Activated B cell treated with CpG ODN at 0.5 μM for 24 hours (primary cell): ENCODE results near the gene TOMM40L. TPM values are rescaled to one million over a fixed set of nuclear protein-coding genes. Genes with fewer than 3 reads are reported as not detected.

ENCODE experiments used
- ATAC-seq: fragments of 200-7000 bp; cut with Tn5 transposase; one replicate; pipeline ENCODE4 v1.10.0; 2021; ENCODE audit warnings: low read depth, mild to moderate bottlenecking, moderate library complexity
- CTCF ChIA-PET: fragments of 350-600 bp; sonication (Branson Sonifier 250); formaldehyde crosslinking; loops from one replicate; lab custom pipeline; 2021; ENCODE audit warnings: antibody characterized with exemption; lab: Charles Lee
- POLR2A ChIA-PET: fragments of 350-600 bp; sonication (Branson Sonifier 250); formaldehyde crosslinking; loops from one replicate; lab custom pipeline; 2021; ENCODE audit warnings: antibody characterized with exemption; lab: Charles Lee
- DNase-seq: peaks from one replicate; pipeline ENCODE4 v3.0.0; 2022
- H3K27ac Mint-ChIP-seq: one replicate; pipeline ENCODE4 v1.8.0; 2020; ENCODE audit warnings: mixed read lengths
- H3K27me3 Mint-ChIP-seq: one replicate; pipeline ENCODE4 v1.8.0; 2021; ENCODE audit warnings: mixed read lengths
- H3K36me3 Mint-ChIP-seq: one replicate; pipeline ENCODE4 v1.8.0; 2021; ENCODE audit warnings: low read depth, mixed read lengths
- H3K4me1 Mint-ChIP-seq: one replicate; pipeline ENCODE4 v1.8.0; 2021; ENCODE audit warnings: mixed read lengths
- H3K4me3 Mint-ChIP-seq: one replicate; pipeline ENCODE4 v1.8.0; 2020; ENCODE audit warnings: mild to moderate bottlenecking, mixed read lengths
- H3K9me3 Mint-ChIP-seq: one replicate; pipeline ENCODE4 v1.8.0; 2020; ENCODE audit warnings: mixed read lengths
- CTCF ChIP-seq: fragments of 200-600 bp; IDR thresholded peaks from one replicate; pipeline ENCODE4 v1.8.0; 2022; ENCODE audit warnings: antibody characterized with exemption, mild to moderate bottlenecking
- intact Hi-C: fragments of 100-400 bp; cut with micrococcal nuclease; formaldehyde crosslinking; loops from one replicate; pipeline ENCODE4 v1.15.1; 2024
- total RNA-seq: library from RNA; stranded (reverse); gene quantifications from 2 replicates; pipeline ENCODE4 v1.2.3, GENCODE V29; 2022

TOMM40L gene
- total RNA-seq, 1 donor from 2014 or later, result 11.7 TPM

GRCh38 chr1:161201836-161202712 lies 23.8 kb upstream of the TOMM40L start, which contains the start of gene NDUFS2:
Gene NDUFS2, plus strand, starts transcription at chr1:161202367. Its CDS starts 19 bp downstream, at chr1:161202386.
- Mint-ChIP-seq H3K9me3 (no peaks in the 10 kb centered on the region), H3K27ac (peak within 1 kb of the TSS; percentile 94), H3K36me3 (peaks cover 37% of the 10 kb centered on the region), H3K27me3 (no peaks in the 10 kb centered on the region), H3K4me3 (peak within 1 kb of the TSS; percentile 94), H3K4me1 (peaks cover 38% of the 10 kb centered on the region)
- ATAC-seq (peak; percentile 99), DNase-seq (peak; percentile 82)
- no peak for TF ChIP-seq CTCF
- CTCF ChIA-PET, result interaction anchor here (0.9 to 3.0 kb wide), 11 partner anchors 9 to 180 kb away, joined by 3 to 21 read pairs (median 6); partner anchors contain the start of genes APOA2, CFAP126, PPOX and TOMM40L
- intact Hi-C loops, result loop anchor here (1.0 to 2.0 kb wide), 6 partner anchors 16 to 112 kb away; partner anchors contain the start of genes PPOX, SDHC and UFC1
- POLR2A ChIA-PET, result interaction anchor here (0.6 to 3.4 kb wide), 26 partner anchors 9 to 198 kb away, joined by 3 to 43 read pairs (median 8); partner anchors contain the start of genes ARHGAP30, B4GALT3, DEDD and PPOX

DNA sequence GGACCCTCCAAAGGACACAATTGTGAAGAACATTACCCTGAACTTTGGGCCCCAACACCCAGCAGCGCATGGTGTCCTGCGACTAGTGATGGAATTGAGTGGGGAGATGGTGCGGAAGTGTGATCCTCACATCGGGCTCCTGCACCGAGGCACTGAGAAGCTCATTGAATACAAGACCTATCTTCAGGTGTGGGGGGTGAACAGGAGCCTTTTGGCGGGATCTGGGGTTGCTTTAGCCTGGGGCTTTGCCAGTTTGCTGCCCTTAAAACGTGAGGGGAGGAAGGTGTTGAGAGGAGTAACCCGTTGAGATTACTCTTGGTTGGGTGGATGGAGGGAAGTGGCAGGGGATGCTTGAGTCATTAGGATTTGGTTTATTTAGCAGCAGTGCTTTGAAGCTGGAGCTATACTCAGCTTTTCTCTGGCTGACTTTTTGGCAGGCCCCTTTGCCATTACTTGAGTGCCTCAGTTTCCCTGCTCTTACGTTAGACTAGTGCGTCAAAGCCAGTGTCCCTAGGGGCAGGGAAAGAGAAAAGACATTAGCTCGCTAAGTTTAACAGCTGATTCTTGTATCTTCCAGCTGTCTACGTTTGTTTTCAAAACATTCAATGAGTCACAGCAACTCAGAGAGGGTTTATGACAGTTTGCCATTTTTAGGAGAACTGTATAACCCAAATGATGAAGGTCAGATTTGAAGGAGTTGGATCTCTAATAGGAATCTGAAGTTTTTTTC lies 19.3 kb upstream of the TOMM40L start:
- ChIA-PET POLR2A (interaction anchor here (1.0 to 1.8 kb wide), 2 partner anchors 16 to 20 kb away, joined by 3 to 4 read pairs; partner anchors contain the start of gene APOA2), CTCF (interaction anchor here (1.2 kb wide), 1 partner anchor 25 kb away, joined by 5 read pairs; no protein-coding TSS in a partner anchor)
- Mint-ChIP-seq H3K36me3 (peaks cover 77% of the 10 kb centered on the region), H3K4me1 (peaks cover 36% of the 10 kb centered on the region), H3K9me3 (no peaks in the 10 kb centered on the region), H3K4me3 (no peak overlapping the region), H3K27me3 (no peaks in the 10 kb centered on the region), H3K27ac (no peak overlapping the region)
- intact Hi-C loops, result no loop called here
- DNase-seq (no peak), ATAC-seq (no peak)
- TF ChIP-seq CTCF, result no peak

DNA sequence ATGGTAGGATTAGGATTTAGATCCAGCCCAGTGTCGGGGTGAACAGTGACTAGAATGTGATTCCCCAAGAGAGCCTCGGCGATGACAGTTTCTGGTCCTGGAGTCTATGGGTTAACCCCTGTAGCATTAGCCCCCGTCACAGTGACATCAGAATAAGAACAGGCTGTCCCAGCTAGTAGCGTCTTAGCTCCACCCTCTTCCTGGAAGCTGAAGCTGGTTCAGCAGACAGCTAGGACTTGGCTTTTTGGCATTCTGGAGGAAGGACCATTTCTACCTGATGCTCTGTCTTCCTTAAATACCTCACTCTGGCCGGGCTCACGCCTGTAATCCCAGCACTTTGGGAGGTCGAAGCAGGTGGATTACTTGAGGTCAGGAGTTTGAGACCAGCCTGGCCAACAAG lies 18.7 kb upstream of the TOMM40L start:
- POLR2A ChIA-PET, result interaction anchor here (1.8 kb wide), 1 partner anchor 21 kb away, joined by 4 read pairs; no protein-coding TSS in a partner anchor

GRCh38 chr1:161209790-161210409 lies 16.0 kb upstream of the TOMM40L start:
- no peak overlapping the region for H3K4me3 Mint-ChIP-seq
- H3K27ac Mint-ChIP-seq, result no peak overlapping the region
- intact Hi-C loops, result loop anchor here (1.0 kb wide), 4 partner anchors 15 to 172 kb away; no protein-coding TSS in a partner anchor
- peaks cover 90% of the 10 kb centered on the region for H3K36me3 Mint-ChIP-seq
- no peaks in the 10 kb centered on the region for H3K9me3 Mint-ChIP-seq
- peak; percentile 97 for ATAC-seq
- CTCF ChIA-PET, result interaction anchor here (0.6 to 3.6 kb wide), 8 partner anchors 8 to 172 kb away, joined by 3 to 27 read pairs (median 6); partner anchors contain the start of genes APOA2, NDUFS2, PPOX and TOMM40L
- peaks cover 9% of the 10 kb centered on the region for H3K4me1 Mint-ChIP-seq
- no peaks in the 10 kb centered on the region for H3K27me3 Mint-ChIP-seq
- no peak for TF ChIP-seq CTCF
- peak; percentile 52 for DNase-seq
- POLR2A ChIA-PET, result interaction anchor here (1.1 to 2.0 kb wide), 3 partner anchors 8 to 96 kb away, joined by 3 to 5 read pairs (median 4); partner anchors contain the start of gene NDUFS2

More for the DNA sequence above, 18.7 kb upstream of the TOMM40L start:
- intact Hi-C loops, result no loop called here
- no peaks in the 10 kb centered on the region for H3K27me3 Mint-ChIP-seq
- TF ChIP-seq CTCF, result no peak
- H3K4me3 Mint-ChIP-seq, result no peak overlapping the region
- peaks cover 82% of the 10 kb centered on the region for H3K36me3 Mint-ChIP-seq
- ATAC-seq (no peak), DNase-seq (no peak)
- no peak overlapping the region for H3K27ac Mint-ChIP-seq
- H3K4me1 Mint-ChIP-seq, result peaks cover 30% of the 10 kb centered on the region
- CTCF ChIA-PET, result no interaction called here
- H3K9me3 Mint-ChIP-seq, result no peaks in the 10 kb centered on the region
